Tibial nerve (tissue), 4 donors: Measurements from ENCODE around the gene PRIMPOL. TPM values are rescaled to one million over a fixed set of nuclear protein-coding genes. Genes with fewer than 3 reads are reported as not detected.

Experiments used
- DNase-seq, 2 donors: peaks; one replicate each; pipeline ENCODE4 v3.0.0-alpha.2; 2019; ENCODE audit warnings: low spot score in 2 of 2
- H3K27ac ChIP-seq, 4 donors: fragments of 200-600 bp; sonication (generic) in 3 of 4; one replicate each; pipeline ENCODE4 v1.5.1; 2017 to 2019; ENCODE audit warnings: mild to moderate bottlenecking in 1 of 4
- H3K27me3 ChIP-seq, 2 donors: fragments of 200-600 bp; sonication (generic) in 1 of 2; one replicate each; pipeline versions ENCODE4 v1.5.1 to v1.6.0; 2017 to 2019
- H3K36me3 ChIP-seq, 3 donors: fragments of 200-600 bp; sonication (generic); one replicate each; pipeline ENCODE4 v1.5.1; 2018 to 2019
- H3K4me1 ChIP-seq, 4 donors: fragments of 200-600 bp; sonication (generic) in 3 of 4; one replicate each; pipeline ENCODE4 v1.5.1; 2017 to 2019
- H3K4me3 ChIP-seq, 4 donors: fragments of 200-600 bp; sonication (generic) in 3 of 4; one replicate each; pipeline ENCODE4 v1.5.1; 2017 to 2019; ENCODE audit warnings: mild to moderate bottlenecking in 1 of 4, moderate library complexity in 1 of 4
- H3K9me3 ChIP-seq, 4 donors: fragments of 200-600 bp; sonication (generic) in 3 of 4; one replicate each; pipeline ENCODE4 v1.5.1; 2017 to 2019
- CTCF ChIP-seq, 5 experiments: fragments of 200-600 bp in 3 of 5; fragments of 450-650 bp in 2 of 5; sonication (generic) in 3 of 5; IDR thresholded peaks; one replicate each; pipeline ENCODE4 v1.5.1; 2016 to 2019; ENCODE audit warnings: antibody characterized with exemption in 5 of 5, mild to moderate bottlenecking in 3 of 5, moderate library complexity in 2 of 5
- EP300 ChIP-seq, 2 donors: sonication (generic); formaldehyde crosslinking; IDR thresholded peaks; one replicate each; pipeline ENCODE4 v1.6.1; 2017; ENCODE audit warnings: antibody characterized with exemption in 2 of 2, mild to moderate bottlenecking in 1 of 2
- POLR2A ChIP-seq, 2 donors: fragments of 450-650 bp; IDR thresholded peaks; one replicate each; pipeline ENCODE4 v1.6.1; 2017; ENCODE audit warnings: antibody characterized with exemption in 2 of 2, mild to moderate bottlenecking in 2 of 2, moderate library complexity in 2 of 2
- WGBS, 2 donors: methylation state at CpG; one replicate each; pipeline ENCODE4 v1.1.5; 2018; 5-methylcytosine and 5-hydroxymethylcytosine counted together
- total RNA-seq, 4 donors: library from RNA; depleted of rRNA; stranded (reverse); fragments of >200 nt; gene quantifications; one replicate each; pipeline ENCODE4 v1.1.0, GENCODE V29; 2016

Gene PRIMPOL
- total RNA-seq, 4 donors from 2014 or later: 14.7 to 36.7 (median 21.4) TPM

- peaks cover 0 to 1% (median 0%) of the 10 kb centered on the region in 4 donors for H3K4me1 ChIP-seq
- WGBS, 2 donors: 57 to 58% methylated on average over 5 of the region's 5 CpGs
- peaks cover 0 to 63% (median 0%) of the 10 kb centered on the region in 3 donors for H3K36me3 ChIP-seq
- H3K4me3 ChIP-seq: no peak overlapping the region
- TF ChIP-seq POLR2A (IDR thresholded peaks at IDR 0.05): no peak
- no peak for TF ChIP-seq CTCF (IDR thresholded peaks at IDR 0.05)
- TF ChIP-seq EP300 (IDR thresholded peaks at IDR 0.05): no peak
- no peaks in the 10 kb centered on the region for H3K27me3 ChIP-seq
- no peak for DNase-seq
- H3K9me3 ChIP-seq: no peaks in the 10 kb centered on the region
- H3K27ac ChIP-seq: no peak overlapping the region
Measured at GRCh38 chr4:184689681-184690080, 40.1 kb downstream of the PRIMPOL start.

DNA sequence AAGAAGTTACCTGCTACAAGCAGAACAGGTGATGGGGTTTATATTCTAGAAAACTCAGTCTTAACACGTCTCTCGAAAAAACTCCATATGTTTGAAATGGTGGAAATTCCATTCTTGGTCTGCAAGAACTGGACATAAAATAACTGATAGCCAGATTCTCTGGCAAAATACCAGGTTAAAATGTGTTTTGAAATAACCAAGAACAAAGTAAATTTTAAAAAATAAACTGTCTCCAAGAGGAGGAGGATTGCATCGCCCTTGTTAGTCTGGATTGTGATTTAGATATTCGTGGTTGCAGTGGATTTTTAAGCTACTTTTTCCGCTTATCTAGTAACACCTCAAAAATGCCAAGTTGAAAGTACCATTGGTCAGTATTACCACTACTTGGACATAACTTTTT lies 43.5 kb downstream of the PRIMPOL start:
- H3K4me1 ChIP-seq: no peaks in the 10 kb centered on the region
- DNase-seq: no peak
- H3K4me3 ChIP-seq: no peak overlapping the region
- peaks cover 0 to 45% (median 0%) of the 10 kb centered on the region in 3 donors for H3K36me3 ChIP-seq
- 89 to 93% methylated on average over 5 of the region's 5 CpGs for WGBS, 2 donors
- H3K27ac ChIP-seq: no peak overlapping the region
- H3K9me3 ChIP-seq: no peaks in the 10 kb centered on the region
- no peak for TF ChIP-seq EP300 (IDR thresholded peaks at IDR 0.05)
- TF ChIP-seq CTCF (IDR thresholded peaks at IDR 0.05): no peak
- TF ChIP-seq POLR2A (IDR thresholded peaks at IDR 0.05): no peak
- H3K27me3 ChIP-seq: no peaks in the 10 kb centered on the region

DNA sequence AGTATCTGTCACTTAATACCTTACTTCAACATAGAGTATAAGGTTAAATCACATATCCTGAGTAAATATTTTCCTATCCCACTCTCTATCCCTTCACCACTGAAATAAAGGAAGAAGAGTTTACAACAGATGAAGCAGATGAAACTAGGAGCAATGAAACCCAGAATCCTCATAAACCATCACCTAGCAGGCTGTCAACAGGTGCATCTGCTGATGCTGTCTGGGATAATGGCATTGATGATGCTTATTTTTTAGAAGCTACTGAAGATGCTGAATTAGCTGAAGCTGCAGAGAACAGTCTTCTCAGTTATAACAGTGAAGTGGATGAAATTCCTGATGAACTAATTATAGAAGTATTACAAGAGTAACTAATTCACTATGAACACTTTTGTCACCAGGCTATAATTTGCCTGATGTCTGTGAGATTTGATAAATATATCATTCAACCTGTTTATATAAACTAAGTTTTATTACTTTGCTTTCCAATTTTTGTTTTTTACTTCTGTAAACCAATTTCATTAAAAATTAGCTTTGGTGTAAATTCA lies 44.9 kb downstream of the PRIMPOL start:
- peaks cover 0 to 34% (median 0%) of the 10 kb centered on the region in 3 donors for H3K36me3 ChIP-seq
- TF ChIP-seq EP300 (IDR thresholded peaks at IDR 0.05) (no peak), POLR2A (IDR thresholded peaks at IDR 0.05) (no peak), CTCF (IDR thresholded peaks at IDR 0.05) (no peak)
- no peaks in the 10 kb centered on the region for H3K4me1 ChIP-seq
- no peaks in the 10 kb centered on the region for H3K27me3 ChIP-seq
- no peak overlapping the region for H3K4me3 ChIP-seq
- no peak overlapping the region for H3K27ac ChIP-seq
- no peak for DNase-seq
- no peaks in the 10 kb centered on the region for H3K9me3 ChIP-seq

DNA sequence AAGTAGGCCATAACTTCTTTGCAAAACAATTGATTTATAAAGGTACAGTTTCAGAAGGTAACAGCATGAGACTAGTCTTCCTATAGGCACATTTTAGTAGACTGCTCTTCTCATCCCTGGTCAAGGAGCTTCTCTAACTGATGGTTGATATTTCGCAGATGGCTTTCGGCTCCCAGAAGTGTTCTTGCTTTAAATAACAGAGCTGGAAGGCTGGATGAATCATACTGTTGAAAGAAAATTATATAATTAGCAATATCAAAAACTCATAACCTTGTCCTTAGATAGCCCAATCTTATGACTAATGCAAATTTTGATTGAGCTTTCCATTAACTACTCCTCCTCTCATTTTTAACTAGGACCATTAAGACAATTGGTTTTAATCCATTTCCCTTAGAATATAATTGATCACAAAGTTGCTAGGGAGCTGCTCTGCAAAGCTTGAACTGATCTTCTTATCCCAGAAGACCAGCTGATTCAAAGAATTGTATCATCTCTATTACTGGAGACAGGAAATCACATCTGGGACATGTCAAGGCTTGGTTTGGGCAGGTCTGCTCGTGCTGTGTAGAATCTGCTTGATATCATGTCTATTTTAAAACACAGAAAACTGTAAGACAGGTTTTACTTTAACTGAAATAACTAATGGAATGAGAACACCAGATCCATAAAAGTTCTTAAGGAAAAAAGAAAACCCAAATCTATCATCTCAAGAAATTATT lies 45.8 kb downstream of the PRIMPOL start:
- 85 to 87% methylated on average over 3 of the region's 3 CpGs for WGBS, 2 donors

More for the DNA sequence above, 45.8 kb downstream of the PRIMPOL start:
- no peaks in the 10 kb centered on the region for H3K9me3 ChIP-seq
- H3K36me3 ChIP-seq: peaks cover 0 to 27% (median 0%) of the 10 kb centered on the region in 3 donors
- no peaks in the 10 kb centered on the region for H3K27me3 ChIP-seq
- no peak for DNase-seq
- TF ChIP-seq EP300 (IDR thresholded peaks at IDR 0.05): no peak
- no peak for TF ChIP-seq CTCF (IDR thresholded peaks at IDR 0.05)
- TF ChIP-seq POLR2A (IDR thresholded peaks at IDR 0.05): no peak
- H3K4me3 ChIP-seq: no peak overlapping the region
- H3K27ac ChIP-seq: no peak overlapping the region
- H3K4me1 ChIP-seq: no peaks in the 10 kb centered on the region
